Measurements from ENCODE around the gene TBX6. TPM values are rescaled to one million over a fixed set of nuclear protein-coding genes. Genes with fewer than 3 reads are reported as not detected.
"Not testable (repeated sequence)": the region's sequence is repeated elsewhere in the genome, so short reads cannot be mapped to it uniquely, and the experiment has no call there.

The TBX6 gene
- total RNA-seq, 1 donor from 2014 or later, result 2.1 TPM

DNA sequence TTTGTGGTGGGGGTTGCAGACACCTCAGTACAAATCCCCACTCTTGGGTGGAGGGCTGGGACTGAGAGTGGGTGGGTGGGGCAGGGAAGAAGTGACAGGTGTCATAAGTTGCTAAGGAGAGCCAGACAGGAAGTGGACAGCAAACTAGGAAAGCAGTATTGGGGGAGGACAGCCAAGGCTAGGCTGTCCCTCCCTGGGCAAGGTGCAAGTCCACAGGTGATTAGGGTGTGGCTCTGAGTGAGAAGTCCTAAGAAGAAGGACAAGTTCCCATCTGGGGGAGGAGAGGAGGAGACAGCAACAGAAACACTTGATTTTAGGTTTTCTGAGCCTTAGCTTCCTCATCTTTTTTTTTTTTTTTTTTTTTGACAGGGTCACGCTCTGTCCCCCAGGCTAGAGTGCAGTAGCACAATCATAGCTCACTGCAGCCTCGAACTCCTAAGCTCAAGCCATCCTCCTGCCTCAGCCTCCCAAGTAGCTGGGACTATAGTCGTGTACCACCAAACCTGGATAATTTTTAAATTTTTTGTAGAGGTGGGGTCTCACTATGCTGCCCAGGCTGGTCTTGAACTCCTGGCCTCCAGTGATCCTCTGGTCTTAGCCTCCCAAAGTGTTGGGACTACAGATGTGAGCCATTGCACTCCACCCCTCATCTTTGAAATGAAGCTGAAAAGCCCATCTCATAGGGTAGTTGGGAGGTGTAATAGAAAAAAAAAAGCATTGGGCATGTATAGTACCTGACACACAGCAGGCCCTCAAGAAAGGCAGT, 28.8 kb upstream of the TBX6 start:
- Mint-ChIP-seq H3K9me3 (no peaks in the 10 kb centered on the region), H3K36me3 (ENCODE audit: low read depth) (peaks cover 11% of the 10 kb centered on the region), H3K27me3 (no peaks in the 10 kb centered on the region), H3K4me1 (peaks cover 23% of the 10 kb centered on the region), H3K4me3 (no peak overlapping the region), H3K27ac (peak overlapping the region; percentile 41)
- intact Hi-C loops (cut with micrococcal nuclease), result no loop called here
- no peak for DNase-seq

DNA sequence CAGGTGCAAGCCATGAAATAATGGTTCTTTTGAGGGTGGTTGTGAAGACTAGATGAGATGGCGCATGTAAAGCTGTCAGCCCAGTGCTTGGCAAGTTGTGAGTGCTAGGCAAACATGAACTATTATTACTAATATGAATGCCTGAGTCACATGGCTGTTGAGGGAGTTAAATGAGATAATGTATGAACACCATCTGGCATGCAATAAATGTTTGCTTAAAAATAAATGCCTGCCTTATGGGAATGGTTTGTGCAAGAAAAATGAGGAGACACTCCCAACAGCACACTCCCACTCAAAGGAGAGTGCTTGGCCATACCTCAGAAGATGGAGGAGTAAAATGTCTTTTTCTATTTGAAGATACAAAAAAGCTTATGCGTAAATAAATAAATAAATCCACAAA, 27.7 kb upstream of the TBX6 start:
- Mint-ChIP-seq H3K4me3 (no peak overlapping the region), H3K27ac (no peak overlapping the region)

DNA sequence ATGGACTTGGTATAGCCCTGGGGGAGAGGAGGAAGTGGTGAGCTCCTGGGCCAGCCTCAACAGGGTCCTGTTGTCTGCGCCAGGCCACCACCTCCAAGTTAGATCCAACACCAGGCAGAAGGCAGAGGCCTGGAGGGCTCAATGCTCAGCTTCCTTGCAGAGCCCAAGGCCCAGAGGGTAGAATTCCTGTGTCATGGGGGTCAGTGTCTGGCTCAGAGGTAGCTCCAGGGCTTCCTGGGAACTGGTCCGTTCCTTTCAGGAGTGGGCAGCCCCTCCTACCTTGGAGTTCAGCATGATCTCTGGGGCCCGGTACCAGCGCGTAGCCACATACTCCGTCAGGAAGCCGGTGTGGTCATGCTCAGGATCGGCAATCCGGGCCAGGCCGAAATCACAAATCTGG, 26.0 kb upstream of the TBX6 start:
- peaks cover 20% of the 10 kb centered on the region for H3K36me3 Mint-ChIP-seq (ENCODE audit: low read depth)
- H3K4me1 Mint-ChIP-seq, result peaks cover 24% of the 10 kb centered on the region
- intact Hi-C loops (cut with micrococcal nuclease), result no loop called here
- no peaks in the 10 kb centered on the region for H3K9me3 Mint-ChIP-seq
- no peak overlapping the region for H3K27ac Mint-ChIP-seq
- no peak overlapping the region for H3K4me3 Mint-ChIP-seq
- no peak for DNase-seq
- no peaks in the 10 kb centered on the region for H3K27me3 Mint-ChIP-seq

More for the DNA sequence above, 27.7 kb upstream of the TBX6 start:
- Mint-ChIP-seq H3K36me3 (ENCODE audit: low read depth) (peaks cover 14% of the 10 kb centered on the region), H3K9me3 (no peaks in the 10 kb centered on the region), H3K4me1 (peaks cover 24% of the 10 kb centered on the region), H3K27me3 (no peaks in the 10 kb centered on the region)
- no peak for DNase-seq
- intact Hi-C loops (cut with micrococcal nuclease), result no loop called here

DNA sequence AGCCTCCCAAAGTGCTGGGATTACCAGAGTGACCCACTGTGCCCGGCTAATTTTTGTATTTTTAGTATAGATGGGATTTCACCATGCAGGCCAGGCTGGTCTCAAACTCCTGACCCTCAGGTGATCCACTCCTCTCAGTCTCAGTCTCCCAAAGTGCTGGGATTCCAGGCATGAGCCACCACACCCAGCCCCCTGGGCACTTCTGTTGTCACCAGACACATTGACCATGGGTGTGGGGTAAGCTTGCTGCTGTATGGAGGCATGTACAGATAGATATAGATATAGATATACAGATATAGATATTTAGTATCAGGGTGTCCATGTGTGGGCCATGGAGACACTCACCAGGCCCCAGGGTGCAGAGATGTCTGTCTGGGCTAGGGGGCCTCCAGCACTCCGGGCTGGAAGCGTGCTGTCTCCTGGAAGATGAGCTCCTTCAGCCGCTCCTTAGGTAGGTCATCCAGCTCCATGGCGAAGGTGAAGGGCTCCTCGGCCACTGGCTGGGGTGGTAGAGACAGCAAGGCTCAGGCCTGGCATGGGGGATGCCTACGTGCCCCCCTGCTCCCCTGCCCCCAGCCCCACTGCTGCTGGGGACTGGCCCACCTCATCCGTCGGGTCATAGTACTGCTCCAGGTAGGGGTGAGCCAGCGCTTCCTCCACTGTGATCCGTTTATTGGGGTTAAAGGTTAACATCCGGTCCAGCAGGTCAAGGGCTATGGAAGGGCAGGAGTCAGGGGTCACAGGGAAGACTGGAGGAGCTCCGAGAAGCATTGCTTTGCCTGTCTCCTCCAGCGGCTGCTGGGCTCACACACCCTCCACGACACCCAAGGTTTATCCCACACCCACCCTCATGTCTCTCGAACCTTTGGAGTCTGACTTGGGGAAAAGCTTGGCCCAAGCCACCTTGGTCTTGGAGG, 24.8 kb upstream of the TBX6 start:
- Mint-ChIP-seq H3K4me3 (no peak overlapping the region), H3K27ac (no peak overlapping the region), H3K27me3 (no peaks in the 10 kb centered on the region), H3K9me3 (no peaks in the 10 kb centered on the region), H3K4me1 (peaks cover 18% of the 10 kb centered on the region), H3K36me3 (ENCODE audit: low read depth) (peaks cover 22% of the 10 kb centered on the region)
- no peak for DNase-seq
- intact Hi-C loops (cut with micrococcal nuclease), result no loop called here

DNA sequence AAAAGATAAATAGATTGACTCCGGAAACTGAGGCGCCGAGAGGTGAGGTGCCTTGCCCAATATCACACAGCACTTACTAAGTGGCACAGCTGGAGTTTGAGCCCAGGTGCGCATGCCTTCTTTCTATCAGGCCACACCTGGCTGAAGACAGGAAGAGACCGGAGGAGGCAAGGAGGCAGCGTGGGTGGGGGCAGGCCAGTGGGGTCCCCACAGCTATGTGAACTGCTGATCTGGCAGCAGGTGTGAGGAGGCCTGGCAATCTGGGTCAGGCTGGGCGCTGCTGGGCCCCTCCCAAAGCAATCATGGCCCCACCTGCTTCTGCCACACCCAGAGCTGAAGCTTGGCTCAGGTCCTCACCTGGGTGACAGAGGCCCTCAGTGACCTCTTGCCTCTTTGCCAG, 23.5 kb upstream of the TBX6 start:
- Mint-ChIP-seq H3K27me3 (no peaks in the 10 kb centered on the region), H3K27ac (no peak overlapping the region), H3K4me3 (no peak overlapping the region), H3K4me1 (peaks cover 12% of the 10 kb centered on the region), H3K9me3 (no peaks in the 10 kb centered on the region), H3K36me3 (ENCODE audit: low read depth) (peaks cover 27% of the 10 kb centered on the region)
- no peak for DNase-seq
- intact Hi-C loops (cut with micrococcal nuclease), result no loop called here

DNA sequence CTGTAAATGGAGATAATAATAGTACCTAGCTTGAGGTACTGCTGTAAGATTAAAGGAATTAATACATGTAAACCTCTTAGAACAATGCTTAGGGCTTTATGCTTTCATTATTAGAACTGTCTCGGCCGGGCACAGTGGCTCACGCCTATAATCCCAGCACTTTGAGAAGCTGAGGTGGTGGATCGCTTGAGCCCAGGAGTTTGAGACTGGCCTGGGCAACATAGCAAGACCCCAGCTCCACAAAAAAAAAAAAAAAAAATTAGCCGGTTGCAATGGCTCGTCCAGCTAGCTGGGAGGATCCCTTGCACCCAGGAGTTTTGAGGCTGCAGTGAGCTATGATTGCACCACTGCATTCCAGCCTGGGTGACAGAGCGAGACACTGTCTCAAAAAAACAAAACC, 23.1 kb upstream of the TBX6 start:
- H3K27me3 Mint-ChIP-seq; H3K27ac Mint-ChIP-seq; H3K4me1 Mint-ChIP-seq; DNase-seq; intact Hi-C loops (cut with micrococcal nuclease); H3K9me3 Mint-ChIP-seq; H3K4me3 Mint-ChIP-seq: not testable (repeated sequence)
- peaks cover 25% of the 10 kb centered on the region for H3K36me3 Mint-ChIP-seq (ENCODE audit: low read depth)

DNA sequence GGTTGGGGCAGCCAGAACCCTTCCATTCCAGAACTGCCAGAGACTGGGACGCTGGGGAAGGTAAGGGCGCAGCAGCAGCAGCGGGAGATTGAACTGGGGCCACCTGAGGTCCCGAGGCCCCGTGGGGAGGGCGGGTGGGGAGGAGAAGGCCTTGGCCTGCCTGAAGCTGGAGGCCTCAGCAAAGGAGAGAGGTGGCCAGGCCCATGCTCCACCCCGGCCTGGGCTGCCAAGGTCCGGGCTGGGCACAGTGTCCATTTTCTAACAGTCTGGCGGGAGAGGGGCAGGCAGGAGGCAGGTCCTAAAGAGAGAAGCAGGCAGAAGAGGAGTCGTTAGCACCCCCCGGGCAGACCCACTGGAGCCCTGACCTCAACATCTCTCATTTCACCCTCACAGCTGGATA, 22.7 kb upstream of the TBX6 start:
- no peak overlapping the region for H3K4me3 Mint-ChIP-seq
- H3K4me1 Mint-ChIP-seq, result peaks cover 10% of the 10 kb centered on the region
- H3K27ac Mint-ChIP-seq, result no peak overlapping the region
- H3K9me3 Mint-ChIP-seq, result no peaks in the 10 kb centered on the region
- H3K27me3 Mint-ChIP-seq, result no peaks in the 10 kb centered on the region
- intact Hi-C loops (cut with micrococcal nuclease), result no loop called here
- no peak for DNase-seq
- peaks cover 24% of the 10 kb centered on the region for H3K36me3 Mint-ChIP-seq (ENCODE audit: low read depth)

DNA sequence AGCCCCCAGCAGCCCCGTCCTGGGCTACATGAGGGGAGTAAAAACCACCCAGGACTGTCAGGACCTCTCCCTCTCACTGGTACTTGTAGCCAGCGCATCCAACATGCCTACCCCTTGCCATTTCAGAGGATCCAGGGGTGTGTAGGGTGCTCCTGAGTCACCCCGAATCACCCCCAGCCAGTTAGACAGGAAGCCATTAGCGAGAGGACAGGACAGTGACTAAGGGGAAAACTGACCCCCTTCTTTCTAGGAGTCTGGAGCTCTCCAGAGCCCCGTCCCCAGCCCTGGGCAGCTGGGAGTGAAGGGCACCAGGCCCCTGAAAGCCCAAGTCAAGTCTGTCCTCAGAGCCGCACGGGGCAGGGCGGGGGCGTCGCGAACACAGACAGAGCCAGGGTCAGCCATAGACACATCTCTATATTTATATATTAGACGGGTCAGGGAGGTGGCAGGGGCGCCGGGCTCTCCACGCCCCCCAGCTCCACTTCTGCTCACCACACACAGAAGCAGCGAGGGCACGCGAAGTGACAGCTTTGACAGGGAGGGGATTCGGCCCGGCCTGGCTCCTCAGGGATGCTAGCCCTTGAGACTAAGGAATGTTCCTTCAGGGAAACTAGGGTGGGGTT, 22.1 kb upstream of the TBX6 start:
- no peak for DNase-seq
- Mint-ChIP-seq H3K9me3 (no peaks in the 10 kb centered on the region), H3K4me1 (peaks cover 10% of the 10 kb centered on the region), H3K27me3 (no peaks in the 10 kb centered on the region), H3K4me3 (no peak overlapping the region), H3K36me3 (ENCODE audit: low read depth) (peaks cover 20% of the 10 kb centered on the region), H3K27ac (no peak overlapping the region)
- intact Hi-C loops (cut with micrococcal nuclease), result no loop called here

DNA sequence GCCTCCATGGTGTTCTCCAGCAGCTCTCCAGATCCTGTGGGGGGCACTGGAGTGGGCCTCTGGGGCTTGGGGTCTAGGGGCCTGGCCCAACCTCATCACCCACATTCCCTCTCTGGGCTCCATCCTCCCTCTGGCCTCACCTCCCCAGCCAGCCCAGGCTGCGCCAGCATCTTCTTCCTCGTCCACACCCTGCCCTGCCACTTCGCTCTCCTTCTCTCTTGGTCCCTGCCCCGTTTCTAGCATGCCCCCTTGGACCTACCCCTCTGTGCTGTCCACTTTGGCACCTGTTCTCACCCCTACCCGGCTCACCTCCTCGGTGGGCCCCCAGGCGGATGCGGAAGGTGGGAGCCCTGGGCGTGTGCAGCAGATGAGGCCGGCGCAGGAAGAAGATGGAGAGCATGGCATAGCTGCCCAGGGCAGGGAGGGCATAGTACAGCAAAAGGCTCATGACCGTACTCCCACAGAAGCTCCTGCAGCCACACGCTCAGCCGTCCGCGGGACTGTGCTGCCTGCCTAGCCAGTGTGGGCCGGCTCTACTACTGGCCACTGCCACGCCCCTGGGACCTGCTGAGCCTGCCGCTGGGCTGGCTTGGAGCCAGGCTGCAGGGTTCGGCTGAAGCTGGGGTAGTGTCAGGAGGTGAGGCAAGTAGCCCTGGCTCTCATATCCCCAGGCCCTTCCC, 21.4 kb upstream of the TBX6 start, which contains the start of gene GDPD3:
Gene GDPD3, minus strand, starts transcription at position 507 of the 680 bp plus-strand sequence. Its CDS starts 59 bp downstream, at position 448.
- Mint-ChIP-seq H3K27me3 (no peaks in the 10 kb centered on the region), H3K27ac (peak within 1 kb of the TSS; percentile 36), H3K4me3 (no peak within 1 kb of the TSS), H3K9me3 (no peaks in the 10 kb centered on the region), H3K36me3 (ENCODE audit: low read depth) (peaks cover 21% of the 10 kb centered on the region), H3K4me1 (peaks cover 10% of the 10 kb centered on the region)
- no peak for DNase-seq
- intact Hi-C loops (cut with micrococcal nuclease), result no loop called here

DNA sequence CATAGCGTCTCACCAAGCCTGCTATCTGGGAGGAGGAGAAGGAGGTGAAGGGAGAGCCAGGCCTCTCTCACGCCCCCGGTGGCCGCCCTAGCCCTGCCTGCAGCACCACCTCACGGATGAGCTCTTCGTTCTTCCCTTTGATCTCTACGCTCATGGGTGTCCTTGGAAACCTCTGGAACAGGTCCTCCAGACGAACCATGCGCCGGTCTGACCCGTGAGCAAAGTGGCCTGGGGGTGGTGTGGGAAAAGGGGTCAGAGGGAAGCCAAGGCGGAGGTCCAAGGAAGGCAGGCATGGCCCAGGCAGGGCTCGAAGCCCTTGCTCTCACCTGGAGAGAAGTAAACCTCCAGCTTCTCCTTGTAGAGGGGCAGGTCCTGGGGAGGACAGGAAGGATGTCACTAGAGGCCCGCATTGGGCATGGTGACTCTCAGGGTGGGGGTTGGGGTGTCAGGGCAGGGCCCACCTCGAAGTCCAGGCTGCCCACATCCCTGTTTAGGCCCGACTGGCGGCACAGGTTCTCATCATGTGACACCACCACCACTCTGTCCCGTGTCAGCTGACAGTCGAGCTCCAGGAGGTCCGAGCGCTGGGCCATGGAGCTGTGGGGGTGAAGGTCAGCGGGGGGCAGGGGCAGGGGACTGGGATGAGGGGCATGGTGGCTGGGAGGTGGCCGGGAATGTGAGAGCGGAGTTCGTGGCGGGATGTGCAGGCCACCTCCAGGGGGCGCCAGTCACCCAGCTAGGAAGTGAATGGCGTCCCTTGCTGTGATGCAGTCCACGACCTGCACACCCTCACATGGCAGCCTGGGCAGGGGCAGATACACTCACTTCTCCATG, 20.7 kb upstream of the TBX6 start:
- Mint-ChIP-seq H3K27me3 (no peaks in the 10 kb centered on the region), H3K36me3 (ENCODE audit: low read depth) (peaks cover 22% of the 10 kb centered on the region), H3K9me3 (no peaks in the 10 kb centered on the region), H3K27ac (peak overlapping the region; percentile 36), H3K4me3 (no peak overlapping the region), H3K4me1 (peaks cover 10% of the 10 kb centered on the region)
- intact Hi-C loops (cut with micrococcal nuclease), result no loop called here
- DNase-seq, result peak; percentile 89

DNA sequence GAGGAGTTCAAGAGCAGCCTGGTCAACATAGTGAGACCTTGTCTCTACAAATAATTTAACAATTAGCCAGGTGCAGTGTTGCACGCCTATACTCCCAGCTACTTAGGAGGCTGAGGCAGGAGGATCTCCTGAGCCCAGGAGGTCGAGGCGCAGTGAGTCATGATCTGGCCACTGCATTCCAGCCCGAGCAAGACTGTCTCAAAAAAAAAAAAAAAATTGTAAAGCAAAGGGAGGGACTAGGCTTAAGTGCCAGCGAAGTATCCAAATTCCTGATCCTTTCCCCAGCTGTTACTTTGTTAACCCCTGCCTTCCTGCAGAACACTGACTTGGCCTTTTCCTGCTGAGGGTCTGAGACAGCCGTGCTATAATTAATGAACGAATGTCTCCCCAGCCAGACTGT, 18.9 kb upstream of the TBX6 start:
- no peaks in the 10 kb centered on the region for H3K9me3 Mint-ChIP-seq
- H3K36me3 Mint-ChIP-seq (ENCODE audit: low read depth), result peaks cover 29% of the 10 kb centered on the region
- H3K27me3 Mint-ChIP-seq, result no peaks in the 10 kb centered on the region
- no peak overlapping the region for H3K4me3 Mint-ChIP-seq
- intact Hi-C loops (cut with micrococcal nuclease), result no loop called here
- H3K27ac Mint-ChIP-seq, result no peak overlapping the region
- DNase-seq, result no peak
- H3K4me1 Mint-ChIP-seq, result peaks cover 10% of the 10 kb centered on the region

DNA sequence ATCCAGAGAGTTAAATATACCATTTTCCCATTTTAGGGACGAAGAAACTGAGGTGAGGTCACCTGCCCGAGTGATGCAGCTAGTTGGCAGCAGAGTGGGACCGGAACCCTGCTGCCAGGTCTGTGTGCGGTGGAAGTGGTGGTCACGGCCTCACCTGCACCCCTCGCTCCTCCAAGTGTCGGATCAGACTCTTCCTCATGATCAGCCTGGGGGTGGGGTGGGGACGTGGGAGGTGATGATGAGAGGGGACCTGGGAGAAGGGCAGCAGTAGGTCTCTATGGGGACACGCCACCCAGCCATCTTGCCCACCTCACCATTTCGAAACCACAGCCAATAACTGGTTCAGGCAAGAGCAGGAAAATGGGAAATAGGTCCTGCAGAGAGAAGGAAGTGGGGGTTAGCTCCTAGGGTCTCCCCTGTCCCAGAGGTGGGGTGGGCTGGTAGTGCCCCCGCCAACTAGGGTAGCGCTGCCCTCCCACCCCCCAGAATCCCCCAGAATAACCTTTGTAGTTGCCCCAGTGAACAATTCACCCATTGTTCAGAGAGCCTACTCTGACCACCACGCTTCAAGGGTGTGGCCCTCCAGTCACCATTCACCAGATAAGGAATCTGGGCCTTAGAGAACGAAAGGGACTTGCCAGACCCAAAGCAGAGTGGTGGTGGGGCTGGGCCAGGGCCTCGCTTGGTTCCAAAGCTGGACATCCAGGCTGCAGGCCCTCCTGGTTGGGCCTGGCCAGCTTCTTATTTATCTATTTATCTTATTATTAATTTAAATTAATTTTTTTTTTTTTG, 16.5 kb upstream of the TBX6 start:
- H3K27ac Mint-ChIP-seq, result no peak overlapping the region
- H3K9me3 Mint-ChIP-seq, result no peaks in the 10 kb centered on the region
- DNase-seq, result no peak
- H3K36me3 Mint-ChIP-seq (ENCODE audit: low read depth), result peaks cover 35% of the 10 kb centered on the region
- intact Hi-C loops (cut with micrococcal nuclease), result no loop called here
- H3K27me3 Mint-ChIP-seq, result no peaks in the 10 kb centered on the region
- no peak overlapping the region for H3K4me3 Mint-ChIP-seq
- H3K4me1 Mint-ChIP-seq, result peaks cover 7% of the 10 kb centered on the region

Data from activated CD4-positive, alpha-beta T cell treated with anti-CD3 and anti-CD28 coated beads, Interleukin-2, amount 10 ng/mL, durations not matched to agents 24 days and 14 days (primary cell).